Natural killer cell (primary cell): ENCODE measurements around the gene ATXN7L3. TPM values are rescaled to one million over a fixed set of nuclear protein-coding genes. Genes with fewer than 3 reads are reported as not detected.
"Not testable (repeated sequence)": the region's sequence is repeated elsewhere in the genome, so short reads cannot be mapped to it uniquely, and the experiment has no call there.

Experiments
- ATAC-seq, 3 donors: fragments of 150-1000 bp in 2 of 3; fragments of 200-7000 bp in 1 of 3; cut with Tn5 transposase; 1 replicate in 1 of 3; 2 replicates in 2 of 3; pipeline ENCODE4 v1.10.0; 2021; ENCODE audit warnings: mild to moderate bottlenecking in 2 of 3, moderate library complexity in 2 of 3
- DNase-seq, 2 donors: peaks; one replicate each; pipeline versions ENCODE4 v3.0.0 to v3.0.0-alpha.2; 2013 to 2021; ENCODE audit warnings: mixed read lengths in 1 of 2
- H3K27ac ChIP-seq: one replicate; pipeline ENCODE4 v1.5.1; 2013; ENCODE audit warnings: mild to moderate bottlenecking, low read length
- H3K27me3 ChIP-seq: one replicate; pipeline ENCODE4 v1.6.1; 2013; ENCODE audit warnings: low read length; ENCODE audit not compliant: control insufficient read depth, insufficient read depth
- H3K36me3 ChIP-seq: one replicate; pipeline ENCODE4 v1.6.1; 2013; ENCODE audit warnings: low read length; ENCODE audit not compliant: control insufficient read depth, insufficient read depth
- H3K4me1 ChIP-seq: one replicate; pipeline ENCODE4 v1.6.1; 2013; ENCODE audit warnings: low read length; ENCODE audit not compliant: control insufficient read depth, insufficient read depth
- H3K4me3 ChIP-seq: one replicate; pipeline ENCODE4 v1.5.1; 2013; ENCODE audit warnings: low read length
- H3K9me3 ChIP-seq: one replicate; pipeline ENCODE4 v1.6.1; 2013; ENCODE audit warnings: low read length; ENCODE audit not compliant: control insufficient read depth, insufficient read depth
- H3K27ac Mint-ChIP-seq, 2 donors: one replicate each; pipeline ENCODE4 v1.8.0; 2022; ENCODE audit warnings: mild to moderate bottlenecking in 2 of 2, mixed read lengths in 2 of 2, moderate library complexity in 1 of 2
- H3K27me3 Mint-ChIP-seq, 2 donors: one replicate each; pipeline ENCODE4 v1.8.0; 2022; ENCODE audit warnings: low read depth in 2 of 2, mixed read lengths in 2 of 2
- H3K36me3 Mint-ChIP-seq: one replicate; pipeline ENCODE4 v1.8.0; 2022; ENCODE audit warnings: mixed read lengths
- H3K4me1 Mint-ChIP-seq, 2 donors: one replicate each; pipeline ENCODE4 v1.8.0; 2022; ENCODE audit warnings: mixed read lengths in 2 of 2
- H3K4me3 Mint-ChIP-seq: one replicate; pipeline ENCODE4 v1.8.0; 2022; ENCODE audit warnings: mild to moderate bottlenecking, moderate library complexity, mixed read lengths
- H3K9me3 Mint-ChIP-seq, 2 donors: one replicate each; pipeline ENCODE4 v1.8.0; 2022; ENCODE audit warnings: mixed read lengths in 2 of 2
- WGBS: methylation state at CpG from one replicate; pipeline ENCODE4 v1.1.7; 2013; ENCODE audit warnings: missing lambda C conversion rate; ENCODE audit not compliant: insufficient coverage; 5-methylcytosine and 5-hydroxymethylcytosine counted together
- intact Hi-C: fragments of 100-400 bp; cut with micrococcal nuclease; formaldehyde crosslinking; loops from one replicate; pipeline ENCODE4 v1.14.2; 2022
- total RNA-seq, 4 donors: library from RNA; stranded (reverse); fragments of 120-200 nt in 1 of 4; gene quantifications; one replicate each; pipeline versions ENCODE4 v1.2.3 to v1.2.4, GENCODE V29; 2013 to 2022
- TF ChIP-seq, protein P1 (sequence below): fragments of 200-600 bp; IDR thresholded peaks from one replicate; pipeline ENCODE4 v1.8.0; 2022; ENCODE audit warnings: antibody characterized with exemption

Gene ATXN7L3
- total RNA-seq, 3 donors from 2014 or later (not counting 1 experiment from before 2014, with no cell fraction given): 87.6 to 112 (median 109) TPM

DNA sequence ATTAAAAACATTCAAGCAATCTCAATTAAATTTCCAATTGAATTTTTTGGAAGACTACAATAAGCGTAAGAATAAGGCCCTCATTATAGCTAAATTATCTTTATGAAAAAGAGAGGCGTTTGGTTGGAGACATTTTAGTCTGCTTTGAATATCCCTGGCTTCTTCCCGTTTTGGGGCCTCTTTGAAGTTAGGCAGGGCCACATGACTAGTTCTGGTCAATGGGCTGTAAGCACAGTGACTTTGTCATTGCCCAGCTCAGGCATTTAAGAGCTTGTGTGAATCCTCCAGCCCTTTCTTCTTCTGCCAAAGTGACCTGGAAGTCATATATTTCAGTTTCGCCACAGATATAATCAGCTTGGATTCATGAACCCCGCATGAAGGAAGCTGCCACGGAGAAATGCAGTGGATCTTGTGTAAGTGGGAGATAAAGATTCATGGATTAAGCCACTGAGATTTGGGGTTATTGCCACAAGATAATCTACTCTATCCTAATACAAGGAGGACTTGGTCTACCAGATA lies 41.5 kb upstream of the ATXN7L3 start:
- Histone ChIP-seq H3K27me3 (no peaks in the 10 kb centered on the region), H3K4me3 (no peak overlapping the region), H3K4me1 (peaks cover 9% of the 10 kb centered on the region), H3K9me3 (no peaks in the 10 kb centered on the region), H3K27ac (no peak overlapping the region), H3K36me3 (no peaks in the 10 kb centered on the region)
- Mint-ChIP-seq H3K36me3 (no peaks in the 10 kb centered on the region), H3K4me1 (peaks cover 8% of the 10 kb centered on the region in 2 donors), H3K27ac (no peak overlapping the region), H3K9me3 (no peaks in the 10 kb centered on the region), H3K4me3 (no peak overlapping the region), H3K27me3 (no peaks in the 10 kb centered on the region)
- 64% methylated on average over 5 of the region's 6 CpGs for WGBS
- ATAC-seq (no peak), DNase-seq (no peak)
- TF ChIP-seq, protein P1, sequence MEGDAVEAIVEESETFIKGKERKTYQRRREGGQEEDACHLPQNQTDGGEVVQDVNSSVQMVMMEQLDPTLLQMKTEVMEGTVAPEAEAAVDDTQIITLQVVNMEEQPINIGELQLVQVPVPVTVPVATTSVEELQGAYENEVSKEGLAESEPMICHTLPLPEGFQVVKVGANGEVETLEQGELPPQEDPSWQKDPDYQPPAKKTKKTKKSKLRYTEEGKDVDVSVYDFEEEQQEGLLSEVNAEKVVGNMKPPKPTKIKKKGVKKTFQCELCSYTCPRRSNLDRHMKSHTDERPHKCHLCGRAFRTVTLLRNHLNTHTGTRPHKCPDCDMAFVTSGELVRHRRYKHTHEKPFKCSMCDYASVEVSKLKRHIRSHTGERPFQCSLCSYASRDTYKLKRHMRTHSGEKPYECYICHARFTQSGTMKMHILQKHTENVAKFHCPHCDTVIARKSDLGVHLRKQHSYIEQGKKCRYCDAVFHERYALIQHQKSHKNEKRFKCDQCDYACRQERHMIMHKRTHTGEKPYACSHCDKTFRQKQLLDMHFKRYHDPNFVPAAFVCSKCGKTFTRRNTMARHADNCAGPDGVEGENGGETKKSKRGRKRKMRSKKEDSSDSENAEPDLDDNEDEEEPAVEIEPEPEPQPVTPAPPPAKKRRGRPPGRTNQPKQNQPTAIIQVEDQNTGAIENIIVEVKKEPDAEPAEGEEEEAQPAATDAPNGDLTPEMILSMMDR: no peak
- intact Hi-C loops: no loop called here

DNA sequence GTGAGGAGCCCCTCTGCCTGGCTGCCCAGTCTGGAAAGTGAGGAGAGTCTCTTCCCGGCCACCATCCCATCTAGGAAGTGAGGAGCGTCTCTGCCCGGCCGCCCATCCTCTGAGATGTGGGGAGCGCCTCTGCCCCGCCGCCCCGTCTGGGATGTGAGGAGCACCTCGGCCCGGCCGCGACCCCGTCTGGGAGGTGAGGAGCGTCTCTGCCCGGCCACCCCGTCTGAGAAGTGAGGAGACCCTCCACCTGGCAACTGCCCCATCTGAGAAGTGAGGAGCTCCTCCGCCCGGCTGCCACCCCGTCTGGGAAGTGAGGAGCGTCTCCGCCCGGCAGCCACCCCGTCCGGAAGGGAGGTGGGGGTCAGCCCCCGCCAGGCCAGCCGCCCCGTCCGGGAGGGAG lies 38.2 kb upstream of the ATXN7L3 start:
- H3K36me3 Mint-ChIP-seq, H3K4me1 Mint-ChIP-seq, DNase-seq, ATAC-seq, H3K27me3 ChIP-seq, H3K4me3 ChIP-seq, H3K36me3 ChIP-seq, intact Hi-C loops, H3K27ac Mint-ChIP-seq, H3K27me3 Mint-ChIP-seq, H3K27ac ChIP-seq, H3K4me3 Mint-ChIP-seq, H3K9me3 Mint-ChIP-seq, H3K9me3 ChIP-seq, H3K4me1 ChIP-seq: not testable (repeated sequence)
- 99% methylated on average over 7 of the region's 28 CpGs for WGBS

DNA sequence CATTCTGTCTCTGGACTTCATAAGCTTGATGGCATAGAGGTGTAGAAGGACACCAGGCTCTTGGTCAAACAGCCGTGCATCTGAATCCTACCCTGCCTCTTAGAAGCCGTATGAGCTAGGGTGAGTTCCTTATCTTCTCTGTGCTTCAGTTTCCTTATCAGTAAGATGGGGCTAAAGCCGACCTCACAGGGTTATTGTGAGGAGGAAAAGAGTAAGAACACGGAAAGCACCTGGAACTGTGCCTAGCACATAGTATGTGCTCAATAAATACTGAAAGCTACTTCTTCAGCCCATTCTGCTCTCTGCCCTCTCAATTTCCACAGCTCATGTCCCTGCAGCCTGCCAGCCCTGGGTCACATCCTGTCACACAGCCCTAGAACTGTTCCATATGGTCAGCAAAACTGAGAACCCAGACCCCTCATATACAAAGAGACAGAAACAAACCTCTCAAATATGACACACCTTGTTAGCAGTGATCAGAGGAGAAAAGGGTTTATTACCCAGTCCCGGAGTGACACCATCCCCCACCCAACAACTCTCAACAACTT lies 36.8 kb upstream of the ATXN7L3 start:
- H3K4me3 Mint-ChIP-seq: no peak overlapping the region
- H3K9me3 ChIP-seq: no peaks in the 10 kb centered on the region
- H3K4me1 ChIP-seq: no peaks in the 10 kb centered on the region
- intact Hi-C loops: no loop called here
- H3K4me1 Mint-ChIP-seq: peaks cover 0 to 7% of the 10 kb centered on the region in 2 donors
- TF ChIP-seq, protein P1: no peak
- H3K36me3 Mint-ChIP-seq: no peaks in the 10 kb centered on the region
- H3K9me3 Mint-ChIP-seq: no peaks in the 10 kb centered on the region
- no peaks in the 10 kb centered on the region for H3K27me3 ChIP-seq
- 79% methylated on average over 4 of the region's 5 CpGs for WGBS
- no peaks in the 10 kb centered on the region for H3K27me3 Mint-ChIP-seq
- H3K36me3 ChIP-seq: no peaks in the 10 kb centered on the region
- no peak overlapping the region for H3K27ac ChIP-seq
- no peak overlapping the region for H3K4me3 ChIP-seq
- no peak overlapping the region for H3K27ac Mint-ChIP-seq
- DNase-seq: no peak
- no peak for ATAC-seq

DNA sequence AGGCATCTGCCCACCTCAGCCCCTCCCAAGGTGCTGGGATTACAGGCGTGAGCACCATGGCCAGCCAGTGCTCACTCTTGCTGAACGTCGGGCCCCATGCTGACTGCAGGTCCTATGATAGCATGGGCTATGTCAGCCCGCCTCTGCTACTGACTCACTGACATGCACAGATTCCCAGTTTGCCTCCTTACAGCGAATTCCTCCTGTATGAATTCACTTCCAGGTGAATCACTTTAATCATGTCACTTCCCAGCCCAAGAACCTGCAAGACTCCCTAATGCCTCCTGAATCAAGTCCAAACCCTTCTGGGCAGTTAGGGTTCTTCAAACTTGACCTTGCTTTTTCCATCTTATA lies 35.9 kb upstream of the ATXN7L3 start:
- 90% methylated on average over 5 of the region's 5 CpGs for WGBS
- intact Hi-C loops: no loop called here
- no peak for DNase-seq
- no peaks in the 10 kb centered on the region for H3K36me3 ChIP-seq
- Mint-ChIP-seq H3K4me3 (no peak overlapping the region), H3K4me1 (peaks cover 0 to 7% of the 10 kb centered on the region in 2 donors), H3K36me3 (no peaks in the 10 kb centered on the region), H3K27ac (no peak overlapping the region), H3K9me3 (no peaks in the 10 kb centered on the region), H3K27me3 (no peaks in the 10 kb centered on the region)
- no peaks in the 10 kb centered on the region for H3K27me3 ChIP-seq
- ATAC-seq: no peak
- H3K27ac ChIP-seq: no peak overlapping the region
- H3K4me1 ChIP-seq: no peaks in the 10 kb centered on the region
- no peaks in the 10 kb centered on the region for H3K9me3 ChIP-seq
- H3K4me3 ChIP-seq: no peak overlapping the region
- TF ChIP-seq, protein P1: no peak
